AG09319 (cell line): ENCODE results near the gene BRF1.

Experiments used
- DNase-seq: peaks from one replicate; pipeline ENCODE4 v3.0.0-alpha.2; 2010; ENCODE audit warnings: low read depth; ENCODE audit errors: extremely low read depth
- CTCF ChIP-seq: IDR thresholded peaks from 2 replicates; pipeline ENCODE4 v1.5.1; 2011; ENCODE audit warnings: low read depth, mild to moderate bottlenecking, inconsistent platforms, low read length, moderate library complexity

Gene BRF1

GRCh38 chr14:105205673-105206208 is 95.1 kb downstream of the BRF1 start:
- no peak for DNase-seq
- no peak for TF ChIP-seq CTCF

- no peak for DNase-seq
- TF ChIP-seq CTCF, result no peak
Measured at GRCh38 chr14:105204931-105205672, 95.7 kb downstream of the BRF1 start.

GRCh38 chr14:105204206-105204930 is 96.4 kb downstream of the BRF1 start:
- DNase-seq, result no peak
- no peak for TF ChIP-seq CTCF

GRCh38 chr14:105203701-105204100 is 97.1 kb downstream of the BRF1 start:
- no peak for DNase-seq
- no peak for TF ChIP-seq CTCF

GRCh38 chr14:105203057-105203531 is 97.7 kb downstream of the BRF1 start:
- DNase-seq, result peak; percentile 14
- TF ChIP-seq CTCF, result peak; percentile 92

GRCh38 chr14:105201925-105202513 is 98.8 kb downstream of the BRF1 start:
- TF ChIP-seq CTCF, result no peak
- no peak for DNase-seq
